Caco-2 (cell line): ENCODE measurements around the gene NARS2. TPM values are rescaled to one million over a fixed set of nuclear protein-coding genes. Genes with fewer than 3 reads are reported as not detected.

Experiments used
- Bru-seq: library from RNA; stranded (reverse); fragments of 400-500 nt; gene quantifications from one replicate; lab custom pipeline; 2021; lab: Mats Ljungman, UMichigan
- BruChase-seq, 2 experiments: library from RNA; stranded (reverse); fragments of 400-500 nt; gene quantifications; one replicate each; lab custom pipeline; 2021; lab: Mats Ljungman, UMichigan
- BruUV-seq: library from RNA; stranded (reverse); fragments of 400-500 nt; replicated peaks from 2 replicates; lab custom pipeline; 2021; lab: Mats Ljungman, UMichigan
- CTCF ChIA-PET: fragments of 300-600 bp; sonication (Branson Sonifier 250); formaldehyde crosslinking; loops from one replicate; lab custom pipeline; 2022; ENCODE audit warnings: antibody characterized with exemption; lab: Charles Lee
- POLR2A ChIA-PET: fragments of 300-600 bp; sonication (Branson Sonifier 250); formaldehyde crosslinking; loops from one replicate; lab custom pipeline; 2022; ENCODE audit warnings: antibody characterized with exemption; lab: Charles Lee
- DNase-seq, 2 experiments: peaks; one replicate each; pipeline versions ENCODE4 v3.0.0 to v3.0.0-alpha.2; 2020 to 2022
- H3K27me3 ChIP-seq: replicated peaks from 2 replicates; pipeline ENCODE4 v1.6.0; 2011; ENCODE audit warnings: low read length; ENCODE audit not compliant: control insufficient read depth, insufficient read depth
- H3K36me3 ChIP-seq: 2 replicates; pipeline ENCODE4 v1.5.1; 2011; ENCODE audit warnings: low read length; ENCODE audit not compliant: control insufficient read depth, insufficient read depth
- H3K4me1 ChIP-seq: fragments of 250-450 bp; sonication (Bioruptor Pico); 2 replicates; pipeline ENCODE4 v1.5.1; 2020; ENCODE audit warnings: mild to moderate bottlenecking
- H3K4me3 ChIP-seq: 2 replicates; pipeline ENCODE4 v1.5.1; 2011; ENCODE audit warnings: low read depth, mild to moderate bottlenecking, control low read depth, low read length
- H3K9me3 ChIP-seq: fragments of 250-450 bp; sonication (Bioruptor Pico); 2 replicates; pipeline ENCODE4 v1.5.1; 2020; ENCODE audit warnings: mild to moderate bottlenecking, moderate library complexity
- H3K27ac Mint-ChIP-seq: one replicate; pipeline ENCODE4 v1.8.0; 2022; ENCODE audit warnings: mixed read lengths; ENCODE audit not compliant: unreplicated experiment
- H3K27me3 Mint-ChIP-seq: one replicate; pipeline ENCODE4 v1.8.0; 2022; ENCODE audit warnings: mixed read lengths; ENCODE audit not compliant: insufficient read depth, unreplicated experiment
- H3K36me3 Mint-ChIP-seq: one replicate; pipeline ENCODE4 v1.8.0; 2022; ENCODE audit warnings: mild to moderate bottlenecking, mixed read lengths; ENCODE audit not compliant: insufficient read depth, unreplicated experiment
- H3K4me1 Mint-ChIP-seq: one replicate; pipeline ENCODE4 v1.8.0; 2022; ENCODE audit warnings: low read depth, mixed read lengths; ENCODE audit not compliant: unreplicated experiment
- H3K4me3 Mint-ChIP-seq: one replicate; pipeline ENCODE4 v1.8.0; 2022; ENCODE audit warnings: mild to moderate bottlenecking, moderate library complexity, mixed read lengths; ENCODE audit not compliant: unreplicated experiment
- H3K9me3 Mint-ChIP-seq: one replicate; pipeline ENCODE4 v1.8.0; 2022; ENCODE audit warnings: mixed read lengths; ENCODE audit not compliant: unreplicated experiment
- intact Hi-C: fragments of 100-400 bp; cut with micrococcal nuclease; formaldehyde crosslinking; loops from one replicate; pipeline ENCODE4 v1.10.0; 2022; ENCODE audit not compliant: unreplicated experiment
- long read RNA-seq: library from polyadenylated mRNA; stranded (forward); transcript quantifications from one replicate; pipeline ENCODE4 v2.0.0, GENCODE V29; 2022
- total RNA-seq: library from RNA; stranded (reverse); gene quantifications from 2 replicates; pipeline ENCODE4 v1.2.3, GENCODE V29; 2022
- TF ChIP-seq, protein P1 (sequence below), 2 experiments: fragments of 200-600 bp in 1 of 2; IDR thresholded peaks; 1 replicate in 1 of 2; 2 replicates in 1 of 2; pipeline versions ENCODE4 v1.5.1 to v1.8.0; 2011 to 2022; ENCODE audit warnings: antibody characterized with exemption in 1 of 2, control low read depth in 1 of 2, inconsistent platforms in 1 of 2, low read depth in 1 of 2, low read length in 1 of 2, mild to moderate bottlenecking in 1 of 2, moderate library complexity in 1 of 2; ENCODE audit not compliant: insufficient read depth in 1 of 2, severe bottlenecking in 1 of 2, unreplicated experiment in 1 of 2

Gene NARS2, protein sequence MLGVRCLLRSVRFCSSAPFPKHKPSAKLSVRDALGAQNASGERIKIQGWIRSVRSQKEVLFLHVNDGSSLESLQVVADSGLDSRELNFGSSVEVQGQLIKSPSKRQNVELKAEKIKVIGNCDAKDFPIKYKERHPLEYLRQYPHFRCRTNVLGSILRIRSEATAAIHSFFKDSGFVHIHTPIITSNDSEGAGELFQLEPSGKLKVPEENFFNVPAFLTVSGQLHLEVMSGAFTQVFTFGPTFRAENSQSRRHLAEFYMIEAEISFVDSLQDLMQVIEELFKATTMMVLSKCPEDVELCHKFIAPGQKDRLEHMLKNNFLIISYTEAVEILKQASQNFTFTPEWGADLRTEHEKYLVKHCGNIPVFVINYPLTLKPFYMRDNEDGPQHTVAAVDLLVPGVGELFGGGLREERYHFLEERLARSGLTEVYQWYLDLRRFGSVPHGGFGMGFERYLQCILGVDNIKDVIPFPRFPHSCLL
- total RNA-seq: 49.3 and 50.9 TPM in 2 replicates
- Bru-seq, nascent RNA: percentile 87 among the genes with signal in this experiment
- BruChase-seq, experiment 1, labeled RNA remaining after a 2-hour chase: percentile 78 among the genes with signal in this experiment
- percentile 77 among the genes with signal in this experiment for BruChase-seq, experiment 2, labeled RNA remaining after a 6-hour chase
- long read RNA-seq, transcript NARS2-201 (14 exons, 2,519 nt): major isoform, 113 of 225 reads
- long read RNA-seq, partial matches to known transcripts: 23 of 225 reads
- long read RNA-seq, other reads (novel, unspliced or antisense): 89 of 225 reads

DNA sequence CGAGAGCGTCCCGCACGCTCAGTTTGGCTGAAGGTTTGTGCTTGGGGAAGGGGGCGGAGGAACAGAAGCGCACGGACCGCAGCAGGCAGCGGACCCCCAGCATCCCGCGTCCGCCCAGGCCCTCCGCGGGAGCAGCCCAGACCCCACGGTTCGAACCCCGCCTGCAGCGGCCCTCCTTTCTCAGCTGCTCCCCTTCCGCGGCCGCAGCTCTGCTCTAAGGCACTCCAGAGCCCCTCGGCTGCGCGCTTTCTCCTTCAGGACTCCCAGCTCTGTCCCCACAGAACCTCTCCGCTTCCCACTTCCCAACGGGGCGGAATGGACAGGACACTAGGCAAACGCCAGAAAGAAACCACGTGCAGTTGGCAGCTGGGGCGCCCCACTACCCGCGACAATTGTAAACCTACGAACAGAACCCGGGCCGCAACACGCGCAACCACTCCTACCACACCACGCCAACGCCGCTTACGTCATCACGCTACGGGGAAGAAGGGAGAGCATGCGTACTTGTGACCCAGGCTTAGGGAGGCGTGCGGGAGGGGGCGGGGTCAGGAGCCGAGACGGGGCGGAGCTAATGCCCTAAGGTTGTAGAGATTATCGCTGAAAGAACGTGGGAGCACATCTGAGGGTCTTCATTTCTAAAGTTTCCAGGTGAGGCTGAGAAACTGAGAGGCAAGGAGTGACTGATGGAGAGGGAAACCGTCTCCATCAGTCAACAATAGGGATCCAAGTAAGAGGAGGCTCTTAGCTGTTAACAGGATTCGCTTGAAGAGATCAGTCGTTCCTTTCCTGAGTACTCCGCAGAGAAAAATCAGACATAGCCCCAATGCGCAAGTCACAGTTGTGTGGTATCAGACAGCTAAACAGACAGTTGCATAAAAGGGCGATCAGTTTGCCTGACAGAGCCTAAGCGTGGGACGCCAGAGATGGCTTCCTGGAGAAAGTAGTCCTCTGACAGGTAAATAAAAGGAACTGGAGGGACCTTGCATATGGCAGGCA, at the start of gene NARS2:
Gene NARS2 (minus strand): TSS at position 479 of the 996 bp plus-strand sequence. CDS start 376 bp downstream, at position 103.
- H3K27me3 Mint-ChIP-seq: no peaks in the 10 kb centered on the region

DNA sequence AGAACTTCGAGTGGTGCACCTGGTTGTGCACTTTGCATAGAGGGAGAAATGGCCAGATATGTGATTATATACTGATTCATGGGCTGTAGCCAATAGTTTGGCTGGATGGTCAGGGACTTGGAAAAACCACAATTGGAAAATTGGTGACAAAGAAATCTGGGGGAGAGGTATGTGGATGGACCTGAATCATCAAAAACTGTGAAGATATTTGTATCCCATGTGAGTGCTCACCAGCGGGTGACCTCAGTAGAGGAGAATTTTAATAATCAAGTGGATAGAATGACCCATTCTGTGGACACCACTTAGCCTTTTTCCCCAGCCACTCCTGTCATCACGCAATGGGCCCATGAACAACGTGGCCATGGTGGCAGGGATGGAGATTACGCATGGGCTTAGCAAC, 48.0 kb upstream of the NARS2 start:
- no peaks in the 10 kb centered on the region for H3K27me3 ChIP-seq
- H3K4me3 Mint-ChIP-seq: no peak overlapping the region
- ChIA-PET POLR2A (no interaction called here), CTCF (no interaction called here)
- H3K4me1 Mint-ChIP-seq: no peaks in the 10 kb centered on the region
- peaks cover 9% of the 10 kb centered on the region; the same call in 1 of the 2 replicates for H3K9me3 ChIP-seq
- H3K4me3 ChIP-seq: no peak overlapping the region
- H3K36me3 Mint-ChIP-seq: no peaks in the 10 kb centered on the region
- no peaks in the 10 kb centered on the region for H3K36me3 ChIP-seq
- H3K27me3 Mint-ChIP-seq: peaks cover 17% of the 10 kb centered on the region
- no peak for DNase-seq
- no TSS peak for BruUV-seq
- H3K4me1 ChIP-seq: no peaks in the 10 kb centered on the region
- peaks cover 21% of the 10 kb centered on the region for H3K9me3 Mint-ChIP-seq
- intact Hi-C loops: no loop called here
- TF ChIP-seq, protein P1, sequence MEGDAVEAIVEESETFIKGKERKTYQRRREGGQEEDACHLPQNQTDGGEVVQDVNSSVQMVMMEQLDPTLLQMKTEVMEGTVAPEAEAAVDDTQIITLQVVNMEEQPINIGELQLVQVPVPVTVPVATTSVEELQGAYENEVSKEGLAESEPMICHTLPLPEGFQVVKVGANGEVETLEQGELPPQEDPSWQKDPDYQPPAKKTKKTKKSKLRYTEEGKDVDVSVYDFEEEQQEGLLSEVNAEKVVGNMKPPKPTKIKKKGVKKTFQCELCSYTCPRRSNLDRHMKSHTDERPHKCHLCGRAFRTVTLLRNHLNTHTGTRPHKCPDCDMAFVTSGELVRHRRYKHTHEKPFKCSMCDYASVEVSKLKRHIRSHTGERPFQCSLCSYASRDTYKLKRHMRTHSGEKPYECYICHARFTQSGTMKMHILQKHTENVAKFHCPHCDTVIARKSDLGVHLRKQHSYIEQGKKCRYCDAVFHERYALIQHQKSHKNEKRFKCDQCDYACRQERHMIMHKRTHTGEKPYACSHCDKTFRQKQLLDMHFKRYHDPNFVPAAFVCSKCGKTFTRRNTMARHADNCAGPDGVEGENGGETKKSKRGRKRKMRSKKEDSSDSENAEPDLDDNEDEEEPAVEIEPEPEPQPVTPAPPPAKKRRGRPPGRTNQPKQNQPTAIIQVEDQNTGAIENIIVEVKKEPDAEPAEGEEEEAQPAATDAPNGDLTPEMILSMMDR (IDR thresholded peaks at IDR 0.05; ENCODE audit: insufficient read depth in 1 of 2, low read depth in 1 of 2, low read length in 1 of 2, severe bottlenecking in 1 of 2, unreplicated experiment in 1 of 2): no peak
- no peak overlapping the region for H3K27ac Mint-ChIP-seq

More for the DNA sequence above, at the start of gene NARS2:
- BruUV-seq: TSS peak; percentile 76
- peak within 1 kb of the TSS; percentile 94 for H3K4me3 Mint-ChIP-seq
- H3K9me3 Mint-ChIP-seq: no peaks in the 10 kb centered on the region
- TF ChIP-seq, protein P1 (IDR thresholded peaks at IDR 0.05; ENCODE audit: insufficient read depth in 1 of 2, low read depth in 1 of 2, low read length in 1 of 2, severe bottlenecking in 1 of 2, unreplicated experiment in 1 of 2): no peak
- Histone ChIP-seq H3K36me3 (no peaks in the 10 kb centered on the region), H3K4me1 (peaks cover 19% of the 10 kb centered on the region; the same call in 1 of the 2 replicates), H3K4me3 (peak within 1 kb of the TSS; percentile 64), H3K9me3 (no peaks in the 10 kb centered on the region), H3K27me3 (no peaks in the 10 kb centered on the region)
- intact Hi-C loops: loop anchor here (1.0 kb wide), 1 partner anchor 10 kb away; no protein-coding TSS in a partner anchor
- ChIA-PET CTCF (interaction anchor here (0.6 to 2.6 kb wide), 8 partner anchors 10 to 346 kb away, joined by 3 to 38 read pairs (median 5); no protein-coding TSS in a partner anchor), POLR2A (interaction anchor here (0.6 to 1.3 kb wide), 7 partner anchors 10 to 435 kb away, joined by 3 to 8 read pairs (median 5); partner anchors contain the start of genes ALG8 and KCTD21)
- H3K36me3 Mint-ChIP-seq: peaks cover 23% of the 10 kb centered on the region
- peak within 1 kb of the TSS; percentile 95 for H3K27ac Mint-ChIP-seq
- DNase-seq: peak; percentile 99
- H3K4me1 Mint-ChIP-seq: peaks cover 12% of the 10 kb centered on the region
